Smooth muscle cell of the pulmonary artery (primary cell): ENCODE results near the gene GSK3B. TPM values are rescaled to one million over a fixed set of nuclear protein-coding genes. Genes with fewer than 3 reads are reported as not detected.

Experiments
- total RNA-seq: library from RNA; depleted of rRNA; stranded (reverse); fragments of >200 nt; gene quantifications from 2 replicates; pipeline ENCODE4 v1.2.3, GENCODE V29; 2014

Gene GSK3B
- 61.5 and 73.5 TPM in 2 replicates for total RNA-seq

GRCh38 chr3:120093911-120094775, at the start of gene GSK3B:
TSS of gene GSK3B (minus strand) at chr3:120094447. CDS start at chr3:120093434, 1,013 bp downstream.

GRCh38 chr3:119781330-119782198, 312.7 kb downstream of the GSK3B start, which contains the start of gene NR1I2:
TSS of gene NR1I2 (plus strand) at chr3:119782101.

Other genes with a start within 250 kb of the GSK3B start
- gene GPR156, start 190.8 kb upstream of the GSK3B start, total RNA-seq: 0.65 and 2.0 TPM in 2 replicates